SK-N-SH (cell line): ENCODE measurements around the gene FBH1. TPM values are rescaled to one million over a fixed set of nuclear protein-coding genes. Genes with fewer than 3 reads are reported as not detected.

ENCODE experiments used
- CTCF ChIA-PET: fragments of 300-600, 350-600 bp; formaldehyde crosslinking; extraction: SDS; loops from one replicate; lab custom pipeline; 2021; lab: Yijun Ruan, JAX
- POLR2A ChIA-PET: fragments of 350-600 bp; sonication (Branson Sonifier 250); formaldehyde crosslinking; extraction: SDS; loops from one replicate; lab custom pipeline; 2020; ENCODE audit warnings: antibody characterized with exemption, inconsistent platforms; lab: Yijun Ruan, JAX
- DNase-seq: peaks from one replicate; pipeline ENCODE4 v3.0.0; 2012
- H2AFZ ChIP-seq: fragments of 200-600 bp; sonication (generic); 2 replicates; pipeline ENCODE4 v1.8.1; 2016; ENCODE audit warnings: antibody characterized with exemption, mild to moderate bottlenecking, low read depth
- H3F3A ChIP-seq: fragments of 200-600 bp; sonication (generic); replicated peaks from 2 replicates; pipeline ENCODE3; 2016; ENCODE audit warnings: antibody characterized with exemption, mild to moderate bottlenecking; ENCODE audit not compliant: insufficient read depth
- H3K27ac ChIP-seq, 2 experiments: fragments of 200-500 bp in 1 of 2; fragments of 200-600 bp in 1 of 2; sonication (Bioruptor generic) in 1 of 2; sonication (generic), shearing (Covaris generic) in 1 of 2; 2 replicates each; pipeline versions ENCODE4 v1.5.1 to v1.6.1; 2014 to 2016; ENCODE audit warnings: low read depth in 2 of 2, inconsistent platforms in 1 of 2, low read length in 1 of 2, mild to moderate bottlenecking in 1 of 2, mixed read lengths in 1 of 2
- H3K27me3 ChIP-seq: fragments of 200-600 bp; sonication (generic), shearing (Covaris generic); 2 replicates; pipeline ENCODE4 v1.6.1; 2016; ENCODE audit warnings: mixed run types; ENCODE audit not compliant: insufficient read depth
- H3K36me3 ChIP-seq, 2 experiments: fragments of 200-500 bp in 1 of 2; fragments of 200-600 bp in 1 of 2; sonication (Bioruptor generic) in 1 of 2; sonication (generic) in 1 of 2; replicated peaks in 1 of 2; 2 replicates each; pipeline versions ENCODE3 to v1.5.1; 2014 to 2016; ENCODE audit warnings: low read length in 1 of 2, mild to moderate bottlenecking in 1 of 2; ENCODE audit not compliant: insufficient read depth in 2 of 2, control insufficient read depth in 1 of 2
- H3K4me1 ChIP-seq, 2 experiments: fragments of 200-500 bp in 1 of 2; fragments of 200-600 bp in 1 of 2; sonication (Bioruptor generic) in 1 of 2; sonication (generic), shearing (Covaris generic) in 1 of 2; 2 replicates each; pipeline versions ENCODE4 v1.5.1 to v1.6.1; 2014 to 2016; ENCODE audit warnings: low read depth in 1 of 2, low read length in 1 of 2, mixed run types in 1 of 2; ENCODE audit not compliant: insufficient read depth in 2 of 2, control insufficient read depth in 1 of 2
- H3K4me2 ChIP-seq: fragments of 200-600 bp; sonication (generic), shearing (Covaris generic); 2 replicates; pipeline ENCODE4 v1.6.1; 2017; ENCODE audit warnings: mixed run types
- H3K4me3 ChIP-seq, 2 experiments: fragments of 200-500 bp in 1 of 2; fragments of 200-600 bp in 1 of 2; sonication (Bioruptor generic) in 1 of 2; sonication (generic), shearing (Covaris generic) in 1 of 2; 2 replicates each; pipeline versions ENCODE4 v1.5.1 to v1.8.1; 2014 to 2016; ENCODE audit warnings: low read depth in 2 of 2, inconsistent platforms in 1 of 2, low read length in 1 of 2, mild to moderate bottlenecking in 1 of 2, mixed read lengths in 1 of 2, moderate library complexity in 1 of 2
- H3K79me2 ChIP-seq: fragments of 200-600 bp; sonication (generic); 2 replicates; pipeline ENCODE4 v1.8.1; 2017; ENCODE audit warnings: mild to moderate bottlenecking; ENCODE audit not compliant: insufficient read depth
- H3K9ac ChIP-seq: fragments of 200-600 bp; sonication (generic); 2 replicates; pipeline ENCODE4 v1.6.1; 2017; ENCODE audit warnings: mixed run types
- H3K9me2 ChIP-seq: fragments of 200-600 bp; sonication (generic); 2 replicates; pipeline ENCODE4 v1.6.1; 2017; ENCODE audit warnings: mixed run types
- H3K9me3 ChIP-seq: fragments of 200-600 bp; sonication (generic); 2 replicates; pipeline ENCODE4 v1.6.1; 2017; ENCODE audit warnings: mixed run types, mild to moderate bottlenecking, moderate library complexity
- H4K20me1 ChIP-seq: fragments of 200-600 bp; sonication (generic); 2 replicates; pipeline ENCODE4 v1.6.1; 2017; ENCODE audit warnings: mild to moderate bottlenecking, mixed run types; ENCODE audit not compliant: insufficient read depth
- FOXM1 ChIP-seq: IDR thresholded peaks from 2 replicates; pipeline ENCODE4 v1.4.0; 2012; ENCODE audit warnings: low read depth, mild to moderate bottlenecking
- MXI1 ChIP-seq: IDR thresholded peaks from 2 replicates; pipeline ENCODE4 v1.6.1; 2012; ENCODE audit warnings: mild to moderate bottlenecking, low read depth, low read length, improper control_type of control experiment
- NRF1 ChIP-seq: IDR thresholded peaks from 2 replicates; pipeline ENCODE4 v1.6.1; 2012; ENCODE audit warnings: low read depth, mild to moderate bottlenecking, low read length
- RCOR1 ChIP-seq: fragments of 150-350 bp; IDR thresholded peaks from 2 replicates; pipeline ENCODE4 v1.6.1; 2017; ENCODE audit warnings: antibody characterized with exemption, low read length
- RXRA ChIP-seq: IDR thresholded peaks from 2 replicates; pipeline ENCODE4 v1.4.0; 2012; ENCODE audit warnings: low read depth, mild to moderate bottlenecking, borderline replicate concordance
- SIN3A ChIP-seq: IDR thresholded peaks from 2 replicates; pipeline ENCODE4 v1.6.1; 2012; ENCODE audit warnings: low read depth, mild to moderate bottlenecking, low read length, moderate library complexity, borderline replicate concordance
- TCF12 ChIP-seq: IDR thresholded peaks from 2 replicates; pipeline ENCODE4 v1.4.0; 2012
- WGBS: methylation state at CpG from one replicate; pipeline ENCODE4 v1.1.6; 2017; ENCODE audit warnings: low lambda C conversion rate; 5-methylcytosine and 5-hydroxymethylcytosine counted together
- polyA plus RNA-seq, 3 experiments: library from polyadenylated mRNA; depleted of rRNA; stranded (reverse); fragments of >200 nt; gene quantifications; 2 replicates each; pipeline ENCODE4 v1.2.3, GENCODE V29; 2012
- TF ChIP-seq, protein P1 (sequence below): fragments of 200-600 bp; sonication (generic); IDR thresholded peaks from 2 replicates; pipeline ENCODE4 v1.6.1; 2017; ENCODE audit warnings: antibody characterized with exemption, mild to moderate bottlenecking, moderate library complexity
- TF ChIP-seq, protein P2 (sequence below): IDR thresholded peaks from 2 replicates; pipeline ENCODE4; 2012
- TF ChIP-seq, protein P3 (sequence below): IDR thresholded peaks from 2 replicates; pipeline ENCODE4 v1.6.1; 2012; ENCODE audit warnings: mild to moderate bottlenecking, low read depth, low read length, moderate library complexity
- TF ChIP-seq, protein P4 (sequence below): fragments of 150-350 bp; IDR thresholded peaks from 2 replicates; pipeline ENCODE4 v1.6.1; 2016; ENCODE audit warnings: mild to moderate bottlenecking, low read depth, low read length

The FBH1 gene
- polyA plus RNA-seq, 1 of the 3 experiments (the other 2 are of a cell fraction): 60.9 TPM

DNA sequence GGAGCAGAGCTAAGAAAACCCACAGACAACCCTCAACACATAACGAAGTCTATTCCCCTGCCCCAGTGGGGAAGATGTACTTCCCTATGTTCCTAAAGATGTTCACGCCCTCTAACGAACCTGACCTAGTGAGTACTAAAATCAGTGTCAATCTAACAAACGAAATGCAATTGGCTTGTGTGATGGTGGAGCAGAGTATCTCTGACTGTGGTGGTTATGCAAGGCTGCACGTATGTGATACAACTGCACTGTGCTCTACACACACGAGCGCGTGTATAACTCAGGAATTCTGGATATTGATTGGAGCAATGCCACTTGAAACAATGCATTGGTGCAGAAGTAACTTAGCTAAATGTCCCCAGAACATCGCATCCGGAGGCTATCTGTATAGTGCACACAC is 1.7 kb upstream of the FBH1 start:
- H3K79me2 ChIP-seq: peaks cover 54% of the 10 kb centered on the region
- ChIA-PET POLR2A (no interaction called here), CTCF (interaction anchor here (1.1 kb wide), 1 partner anchor 15 kb away, joined by 3 read pairs; no protein-coding TSS in a partner anchor)
- peak overlapping the region in 1 of 2 experiments; percentile 76; a peak in 2 of 4 replicates for H3K27ac ChIP-seq
- no peak for TF ChIP-seq MXI1
- TF ChIP-seq RCOR1: no peak
- TF ChIP-seq, protein P1, sequence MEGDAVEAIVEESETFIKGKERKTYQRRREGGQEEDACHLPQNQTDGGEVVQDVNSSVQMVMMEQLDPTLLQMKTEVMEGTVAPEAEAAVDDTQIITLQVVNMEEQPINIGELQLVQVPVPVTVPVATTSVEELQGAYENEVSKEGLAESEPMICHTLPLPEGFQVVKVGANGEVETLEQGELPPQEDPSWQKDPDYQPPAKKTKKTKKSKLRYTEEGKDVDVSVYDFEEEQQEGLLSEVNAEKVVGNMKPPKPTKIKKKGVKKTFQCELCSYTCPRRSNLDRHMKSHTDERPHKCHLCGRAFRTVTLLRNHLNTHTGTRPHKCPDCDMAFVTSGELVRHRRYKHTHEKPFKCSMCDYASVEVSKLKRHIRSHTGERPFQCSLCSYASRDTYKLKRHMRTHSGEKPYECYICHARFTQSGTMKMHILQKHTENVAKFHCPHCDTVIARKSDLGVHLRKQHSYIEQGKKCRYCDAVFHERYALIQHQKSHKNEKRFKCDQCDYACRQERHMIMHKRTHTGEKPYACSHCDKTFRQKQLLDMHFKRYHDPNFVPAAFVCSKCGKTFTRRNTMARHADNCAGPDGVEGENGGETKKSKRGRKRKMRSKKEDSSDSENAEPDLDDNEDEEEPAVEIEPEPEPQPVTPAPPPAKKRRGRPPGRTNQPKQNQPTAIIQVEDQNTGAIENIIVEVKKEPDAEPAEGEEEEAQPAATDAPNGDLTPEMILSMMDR: no peak
- TF ChIP-seq, protein P2, sequence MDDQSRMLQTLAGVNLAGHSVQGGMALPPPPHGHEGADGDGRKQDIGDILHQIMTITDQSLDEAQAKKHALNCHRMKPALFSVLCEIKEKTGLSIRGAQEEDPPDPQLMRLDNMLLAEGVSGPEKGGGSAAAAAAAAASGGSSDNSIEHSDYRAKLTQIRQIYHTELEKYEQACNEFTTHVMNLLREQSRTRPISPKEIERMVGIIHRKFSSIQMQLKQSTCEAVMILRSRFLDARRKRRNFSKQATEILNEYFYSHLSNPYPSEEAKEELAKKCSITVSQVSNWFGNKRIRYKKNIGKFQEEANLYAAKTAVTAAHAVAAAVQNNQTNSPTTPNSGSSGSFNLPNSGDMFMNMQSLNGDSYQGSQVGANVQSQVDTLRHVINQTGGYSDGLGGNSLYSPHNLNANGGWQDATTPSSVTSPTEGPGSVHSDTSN: no peak
- no peak for TF ChIP-seq SIN3A
- TF ChIP-seq, protein P3, sequence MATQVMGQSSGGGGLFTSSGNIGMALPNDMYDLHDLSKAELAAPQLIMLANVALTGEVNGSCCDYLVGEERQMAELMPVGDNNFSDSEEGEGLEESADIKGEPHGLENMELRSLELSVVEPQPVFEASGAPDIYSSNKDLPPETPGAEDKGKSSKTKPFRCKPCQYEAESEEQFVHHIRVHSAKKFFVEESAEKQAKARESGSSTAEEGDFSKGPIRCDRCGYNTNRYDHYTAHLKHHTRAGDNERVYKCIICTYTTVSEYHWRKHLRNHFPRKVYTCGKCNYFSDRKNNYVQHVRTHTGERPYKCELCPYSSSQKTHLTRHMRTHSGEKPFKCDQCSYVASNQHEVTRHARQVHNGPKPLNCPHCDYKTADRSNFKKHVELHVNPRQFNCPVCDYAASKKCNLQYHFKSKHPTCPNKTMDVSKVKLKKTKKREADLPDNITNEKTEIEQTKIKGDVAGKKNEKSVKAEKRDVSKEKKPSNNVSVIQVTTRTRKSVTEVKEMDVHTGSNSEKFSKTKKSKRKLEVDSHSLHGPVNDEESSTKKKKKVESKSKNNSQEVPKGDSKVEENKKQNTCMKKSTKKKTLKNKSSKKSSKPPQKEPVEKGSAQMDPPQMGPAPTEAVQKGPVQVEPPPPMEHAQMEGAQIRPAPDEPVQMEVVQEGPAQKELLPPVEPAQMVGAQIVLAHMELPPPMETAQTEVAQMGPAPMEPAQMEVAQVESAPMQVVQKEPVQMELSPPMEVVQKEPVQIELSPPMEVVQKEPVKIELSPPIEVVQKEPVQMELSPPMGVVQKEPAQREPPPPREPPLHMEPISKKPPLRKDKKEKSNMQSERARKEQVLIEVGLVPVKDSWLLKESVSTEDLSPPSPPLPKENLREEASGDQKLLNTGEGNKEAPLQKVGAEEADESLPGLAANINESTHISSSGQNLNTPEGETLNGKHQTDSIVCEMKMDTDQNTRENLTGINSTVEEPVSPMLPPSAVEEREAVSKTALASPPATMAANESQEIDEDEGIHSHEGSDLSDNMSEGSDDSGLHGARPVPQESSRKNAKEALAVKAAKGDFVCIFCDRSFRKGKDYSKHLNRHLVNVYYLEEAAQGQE: no peak
- TF ChIP-seq, protein P4, sequence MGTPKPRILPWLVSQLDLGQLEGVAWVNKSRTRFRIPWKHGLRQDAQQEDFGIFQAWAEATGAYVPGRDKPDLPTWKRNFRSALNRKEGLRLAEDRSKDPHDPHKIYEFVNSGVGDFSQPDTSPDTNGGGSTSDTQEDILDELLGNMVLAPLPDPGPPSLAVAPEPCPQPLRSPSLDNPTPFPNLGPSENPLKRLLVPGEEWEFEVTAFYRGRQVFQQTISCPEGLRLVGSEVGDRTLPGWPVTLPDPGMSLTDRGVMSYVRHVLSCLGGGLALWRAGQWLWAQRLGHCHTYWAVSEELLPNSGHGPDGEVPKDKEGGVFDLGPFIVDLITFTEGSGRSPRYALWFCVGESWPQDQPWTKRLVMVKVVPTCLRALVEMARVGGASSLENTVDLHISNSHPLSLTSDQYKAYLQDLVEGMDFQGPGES: no peak
- TF ChIP-seq RXRA: no peak
- TF ChIP-seq FOXM1: no peak
- TF ChIP-seq NRF1: no peak
- TF ChIP-seq TCF12: no peak
- H3K9me2 ChIP-seq: no peaks in the 10 kb centered on the region
- peak overlapping the region; percentile 81; the same call in 1 of the 2 replicates for H2AFZ ChIP-seq
- peaks cover 6% of the 10 kb centered on the region for H3F3A ChIP-seq
- H3K4me1 ChIP-seq: peaks cover 12 to 22% of the 10 kb centered on the region in 2 experiments; a peak in 3 of 4 replicates
- peaks cover 24 to 30% of the 10 kb centered on the region in 2 experiments for H3K36me3 ChIP-seq
- no peaks in the 10 kb centered on the region for H3K27me3 ChIP-seq
- H4K20me1 ChIP-seq: peaks cover 17% of the 10 kb centered on the region
- H3K4me2 ChIP-seq: peak overlapping the region; percentile 97
- peak overlapping the region; percentile 75 to 89 for H3K4me3 ChIP-seq
- WGBS: 43% methylated on average over 10 of the region's 10 CpGs
- DNase-seq: no peak
- H3K9me3 ChIP-seq: no peaks in the 10 kb centered on the region
- peak overlapping the region; percentile 90 for H3K9ac ChIP-seq
